ENCODE data around the gene BPHL. TPM values are rescaled to one million over a fixed set of nuclear protein-coding genes. Genes with fewer than 3 reads are reported as not detected.

Gene BPHL
- total and polyA plus RNA-seq, 10 of the 15 experiments (the other 5 are each of a cell fraction or from before 2014, with no cell fraction given), result 8.0 to 17.8 (median 12.4) TPM

- no peak overlapping the region for H3K27ac ChIP-seq (ENCODE audit: control insufficient read depth, insufficient read depth)
- BruUV-seq (replicated peaks), result no TSS peak
- no peak overlapping the region for H2AFZ ChIP-seq (ENCODE audit: control insufficient read depth, low read depth, low read length)
- POLR2A ChIA-PET, result interaction anchor here (0.6 kb wide), 1 partner anchor 39 kb away, joined by 6 read pairs; no protein-coding TSS in a partner anchor
- H3K36me3 ChIP-seq (ENCODE audit: control insufficient read depth in 2 of 2, insufficient read depth in 2 of 2, low read length in 1 of 2), result no peaks in the 10 kb centered on the region
- no peak for DNase-seq (ENCODE audit: low read depth, low spot score)
- H3K9me3 ChIP-seq (replicated peaks; ENCODE audit: control insufficient read depth, insufficient read depth, low read length), result no peaks in the 10 kb centered on the region
- peaks cover 5% of the 10 kb centered on the region for H3K4me1 ChIP-seq (ENCODE audit: control insufficient read depth, insufficient read depth, low read length)
- no peak overlapping the region for H3K9ac ChIP-seq (ENCODE audit: control insufficient read depth, insufficient read depth, low read length)
- no peaks in the 10 kb centered on the region for H4K20me1 ChIP-seq (ENCODE audit: control insufficient read depth, insufficient read depth)
- 54% methylated on average over 31 of the region's 31 CpGs for WGBS (ENCODE audit: insufficient coverage, insufficient replicate concordance, low lambda C conversion rate, missing lambda C conversion rate)
- no peak for TF ChIP-seq EED (IDR thresholded peaks at IDR 0.05; ENCODE audit: low read depth)
- no peak for TF ChIP-seq TAF1 (IDR thresholded peaks at IDR 0.05; ENCODE audit: borderline replicate concordance, low read depth, low read length)
- TF ChIP-seq MTA2 (IDR thresholded peaks at IDR 0.05; ENCODE audit: low read depth), result no peak
- TF ChIP-seq HDAC2 (IDR thresholded peaks at IDR 0.05), result no peak
- TF ChIP-seq HDAC6 (IDR thresholded peaks at IDR 0.05; ENCODE audit: unreplicated experiment), result no peak
- TF ChIP-seq NKRF (conservative IDR thresholded peaks at IDR 0.05), result no peak
- TF ChIP-seq FOXK2 (IDR thresholded peaks at IDR 0.05), result no peak
- no peak for TF ChIP-seq NR2C1 (IDR thresholded peaks at IDR 0.05)
- TF ChIP-seq CTCF (IDR thresholded peaks at IDR 0.05 in 2 of 3, conservative IDR thresholded peaks at IDR 0.05 in 1 of 3; ENCODE audit: control insufficient read depth in 2 of 3, extremely low read depth in 1 of 3, insufficient read depth in 1 of 3, low read depth in 3 of 3, low read length in 3 of 3), result no peak
- TF ChIP-seq ZBTB11 (CRISPR knock-in tag; IDR thresholded peaks at IDR 0.05), result no peak
- intact Hi-C loops (cut with micrococcal nuclease; ENCODE audit: unreplicated experiment), result no loop called here
- H3K4me2 ChIP-seq (ENCODE audit: control insufficient read depth, insufficient read depth), result no peak overlapping the region
- H3K79me2 ChIP-seq (ENCODE audit: control insufficient read depth, insufficient read depth, low read length), result peaks cover 2% of the 10 kb centered on the region; the same call in 1 of the 2 replicates
- peaks cover 0 to 2% of the 10 kb centered on the region in 2 experiments; a peak in 1 of 4 replicates for H3K27me3 ChIP-seq (replicated peaks in 1 of 2; ENCODE audit: control insufficient read depth in 2 of 2, insufficient read depth in 2 of 2, low read length in 1 of 2)
- H3K4me3 ChIP-seq, result no peak overlapping the region
- ATAC-seq, result no peak
- SMC1A ChIA-PET (ENCODE audit: uncharacterized antibody, unreplicated experiment), result interaction anchor here (1.5 kb wide), 1 partner anchor 20 kb away, joined by 3 read pairs; no protein-coding TSS in a partner anchor
- RAD21 ChIA-PET (ENCODE audit: unreplicated experiment), result no interaction called here
- FAIRE-seq, result no peak
- CTCF ChIA-PET, result no interaction called here
- in situ Hi-C loops (cut with MboI), result no loop called here
Measured at GRCh38 chr6:3159805-3160781, 41.6 kb downstream of the BPHL start.
